ENCODE data around the gene WDFY3.

The WDFY3 gene

GRCh38 chr4:84931274-84931673 is 35.2 kb downstream of the WDFY3 start:
- H3K27ac Mint-ChIP-seq: no peak overlapping the region
- H3K4me1 Mint-ChIP-seq: no peaks in the 10 kb centered on the region
- H3K9me3 Mint-ChIP-seq: peaks cover 7% of the 10 kb centered on the region
- no peak overlapping the region for H3K4me3 Mint-ChIP-seq
- no peaks in the 10 kb centered on the region for H3K27me3 Mint-ChIP-seq
- H3K36me3 Mint-ChIP-seq: no peaks in the 10 kb centered on the region

GRCh38 chr4:84928089-84928488 is 38.4 kb downstream of the WDFY3 start:
- no peak overlapping the region for H3K4me3 Mint-ChIP-seq
- no peaks in the 10 kb centered on the region for H3K9me3 Mint-ChIP-seq
- no peak overlapping the region for H3K27ac Mint-ChIP-seq
- no peaks in the 10 kb centered on the region for H3K27me3 Mint-ChIP-seq
- H3K36me3 Mint-ChIP-seq: no peaks in the 10 kb centered on the region
- H3K4me1 Mint-ChIP-seq: no peaks in the 10 kb centered on the region

- no peaks in the 10 kb centered on the region for H3K36me3 Mint-ChIP-seq
- H3K27ac Mint-ChIP-seq: no peak overlapping the region
- no peaks in the 10 kb centered on the region for H3K4me1 Mint-ChIP-seq
- H3K4me3 Mint-ChIP-seq: no peak overlapping the region
- no peaks in the 10 kb centered on the region for H3K9me3 Mint-ChIP-seq
- no peaks in the 10 kb centered on the region for H3K27me3 Mint-ChIP-seq
These were observed 39.1 kb downstream of the WDFY3 start for GRCh38 chr4:84927428-84927827.

- Mint-ChIP-seq H3K4me3 (no peak overlapping the region), H3K4me1 (no peaks in the 10 kb centered on the region), H3K27me3 (no peaks in the 10 kb centered on the region), H3K27ac (no peak overlapping the region), H3K36me3 (no peaks in the 10 kb centered on the region), H3K9me3 (peaks cover 7% of the 10 kb centered on the region)
These were observed 40.9 kb downstream of the WDFY3 start for GRCh38 chr4:84925558-84925957.

- Mint-ChIP-seq H3K36me3 (no peaks in the 10 kb centered on the region), H3K27ac (no peak overlapping the region), H3K4me3 (no peak overlapping the region), H3K4me1 (no peaks in the 10 kb centered on the region), H3K9me3 (peaks cover 12% of the 10 kb centered on the region), H3K27me3 (no peaks in the 10 kb centered on the region)
These were observed 42.1 kb downstream of the WDFY3 start for GRCh38 chr4:84924434-84924833.

GRCh38 chr4:84920617-84921016 is 45.9 kb downstream of the WDFY3 start:
- no peaks in the 10 kb centered on the region for H3K36me3 Mint-ChIP-seq
- peaks cover 12% of the 10 kb centered on the region for H3K9me3 Mint-ChIP-seq
- H3K4me3 Mint-ChIP-seq: no peak overlapping the region
- no peaks in the 10 kb centered on the region for H3K4me1 Mint-ChIP-seq
- no peaks in the 10 kb centered on the region for H3K27me3 Mint-ChIP-seq
- no peak overlapping the region for H3K27ac Mint-ChIP-seq

- H3K9me3 Mint-ChIP-seq: peaks cover 12% of the 10 kb centered on the region
- H3K4me3 Mint-ChIP-seq: no peak overlapping the region
- no peak overlapping the region for H3K27ac Mint-ChIP-seq
- no peaks in the 10 kb centered on the region for H3K27me3 Mint-ChIP-seq
- H3K36me3 Mint-ChIP-seq: no peaks in the 10 kb centered on the region
- no peaks in the 10 kb centered on the region for H3K4me1 Mint-ChIP-seq
These were observed 48.5 kb downstream of the WDFY3 start for GRCh38 chr4:84917869-84918600.

- Mint-ChIP-seq H3K27me3 (no peaks in the 10 kb centered on the region), H3K4me3 (no peak overlapping the region), H3K27ac (no peak overlapping the region), H3K4me1 (no peaks in the 10 kb centered on the region), H3K9me3 (peaks cover 12% of the 10 kb centered on the region), H3K36me3 (no peaks in the 10 kb centered on the region)
These were observed 49.2 kb downstream of the WDFY3 start for GRCh38 chr4:84917086-84917821.

GRCh38 chr4:84916227-84916626 is 50.3 kb downstream of the WDFY3 start:
- H3K27me3 Mint-ChIP-seq: no peaks in the 10 kb centered on the region
- no peak overlapping the region for H3K27ac Mint-ChIP-seq
- no peak overlapping the region for H3K4me3 Mint-ChIP-seq
- H3K4me1 Mint-ChIP-seq: no peaks in the 10 kb centered on the region
- no peaks in the 10 kb centered on the region for H3K36me3 Mint-ChIP-seq
- H3K9me3 Mint-ChIP-seq: peaks cover 12% of the 10 kb centered on the region

- H3K27me3 Mint-ChIP-seq: no peaks in the 10 kb centered on the region
- H3K27ac Mint-ChIP-seq: no peak overlapping the region
- peaks cover 4% of the 10 kb centered on the region for H3K9me3 Mint-ChIP-seq
- H3K36me3 Mint-ChIP-seq: no peaks in the 10 kb centered on the region
- no peaks in the 10 kb centered on the region for H3K4me1 Mint-ChIP-seq
- no peak overlapping the region for H3K4me3 Mint-ChIP-seq
These were observed 51.1 kb downstream of the WDFY3 start for GRCh38 chr4:84915396-84915780.

- H3K27me3 Mint-ChIP-seq: no peaks in the 10 kb centered on the region
These were observed 51.6 kb downstream of the WDFY3 start for GRCh38 chr4:84914686-84915395.

GRCh38 chr4:84913176-84913575 is 53.3 kb downstream of the WDFY3 start:
- Mint-ChIP-seq H3K4me3 (no peak overlapping the region), H3K9me3 (no peaks in the 10 kb centered on the region), H3K4me1 (no peaks in the 10 kb centered on the region), H3K36me3 (no peaks in the 10 kb centered on the region), H3K27ac (no peak overlapping the region), H3K27me3 (no peaks in the 10 kb centered on the region)

More at GRCh38 chr4:84914686-84915395, 51.6 kb downstream of the WDFY3 start:
- Mint-ChIP-seq H3K36me3 (no peaks in the 10 kb centered on the region), H3K4me1 (no peaks in the 10 kb centered on the region), H3K27ac (no peak overlapping the region), H3K4me3 (no peak overlapping the region), H3K9me3 (peaks cover 2% of the 10 kb centered on the region)

GRCh38 chr4:84912741-84913140 is 53.7 kb downstream of the WDFY3 start:
- Mint-ChIP-seq H3K4me3 (no peak overlapping the region), H3K27me3 (no peaks in the 10 kb centered on the region), H3K36me3 (no peaks in the 10 kb centered on the region), H3K4me1 (no peaks in the 10 kb centered on the region), H3K9me3 (no peaks in the 10 kb centered on the region), H3K27ac (no peak overlapping the region)

GRCh38 chr4:84908876-84909275 is 57.6 kb downstream of the WDFY3 start:
- Mint-ChIP-seq H3K4me1 (no peaks in the 10 kb centered on the region), H3K4me3 (no peak overlapping the region), H3K27me3 (no peaks in the 10 kb centered on the region), H3K9me3 (peaks cover 8% of the 10 kb centered on the region), H3K36me3 (no peaks in the 10 kb centered on the region), H3K27ac (no peak overlapping the region)

- no peak overlapping the region for H3K27ac Mint-ChIP-seq
- no peaks in the 10 kb centered on the region for H3K27me3 Mint-ChIP-seq
- H3K36me3 Mint-ChIP-seq: no peaks in the 10 kb centered on the region
- H3K4me3 Mint-ChIP-seq: no peak overlapping the region
- peaks cover 8% of the 10 kb centered on the region for H3K9me3 Mint-ChIP-seq
- H3K4me1 Mint-ChIP-seq: no peaks in the 10 kb centered on the region
These were observed 59.3 kb downstream of the WDFY3 start for GRCh38 chr4:84907145-84907544.

- Mint-ChIP-seq H3K27ac (no peak overlapping the region), H3K27me3 (no peaks in the 10 kb centered on the region), H3K4me3 (no peak overlapping the region), H3K4me1 (no peaks in the 10 kb centered on the region), H3K36me3 (no peaks in the 10 kb centered on the region), H3K9me3 (peaks cover 8% of the 10 kb centered on the region)
These were observed 60.8 kb downstream of the WDFY3 start for GRCh38 chr4:84905646-84906045.
